ENCODE results near the gene GTF3C5. TPM values are rescaled to one million over a fixed set of nuclear protein-coding genes. Genes with fewer than 3 reads are reported as not detected.
A peak's percentile ranks its signal among the peaks of the same experiment; 100 is the strongest.

Gene GTF3C5, protein sequence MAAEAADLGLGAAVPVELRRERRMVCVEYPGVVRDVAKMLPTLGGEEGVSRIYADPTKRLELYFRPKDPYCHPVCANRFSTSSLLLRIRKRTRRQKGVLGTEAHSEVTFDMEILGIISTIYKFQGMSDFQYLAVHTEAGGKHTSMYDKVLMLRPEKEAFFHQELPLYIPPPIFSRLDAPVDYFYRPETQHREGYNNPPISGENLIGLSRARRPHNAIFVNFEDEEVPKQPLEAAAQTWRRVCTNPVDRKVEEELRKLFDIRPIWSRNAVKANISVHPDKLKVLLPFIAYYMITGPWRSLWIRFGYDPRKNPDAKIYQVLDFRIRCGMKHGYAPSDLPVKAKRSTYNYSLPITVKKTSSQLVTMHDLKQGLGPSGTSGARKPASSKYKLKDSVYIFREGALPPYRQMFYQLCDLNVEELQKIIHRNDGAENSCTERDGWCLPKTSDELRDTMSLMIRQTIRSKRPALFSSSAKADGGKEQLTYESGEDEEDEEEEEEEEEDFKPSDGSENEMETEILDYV
- 10 to 100 TPM; 32.6 to 54.2 (median 39.0) TPM for total RNA-seq

DNA sequence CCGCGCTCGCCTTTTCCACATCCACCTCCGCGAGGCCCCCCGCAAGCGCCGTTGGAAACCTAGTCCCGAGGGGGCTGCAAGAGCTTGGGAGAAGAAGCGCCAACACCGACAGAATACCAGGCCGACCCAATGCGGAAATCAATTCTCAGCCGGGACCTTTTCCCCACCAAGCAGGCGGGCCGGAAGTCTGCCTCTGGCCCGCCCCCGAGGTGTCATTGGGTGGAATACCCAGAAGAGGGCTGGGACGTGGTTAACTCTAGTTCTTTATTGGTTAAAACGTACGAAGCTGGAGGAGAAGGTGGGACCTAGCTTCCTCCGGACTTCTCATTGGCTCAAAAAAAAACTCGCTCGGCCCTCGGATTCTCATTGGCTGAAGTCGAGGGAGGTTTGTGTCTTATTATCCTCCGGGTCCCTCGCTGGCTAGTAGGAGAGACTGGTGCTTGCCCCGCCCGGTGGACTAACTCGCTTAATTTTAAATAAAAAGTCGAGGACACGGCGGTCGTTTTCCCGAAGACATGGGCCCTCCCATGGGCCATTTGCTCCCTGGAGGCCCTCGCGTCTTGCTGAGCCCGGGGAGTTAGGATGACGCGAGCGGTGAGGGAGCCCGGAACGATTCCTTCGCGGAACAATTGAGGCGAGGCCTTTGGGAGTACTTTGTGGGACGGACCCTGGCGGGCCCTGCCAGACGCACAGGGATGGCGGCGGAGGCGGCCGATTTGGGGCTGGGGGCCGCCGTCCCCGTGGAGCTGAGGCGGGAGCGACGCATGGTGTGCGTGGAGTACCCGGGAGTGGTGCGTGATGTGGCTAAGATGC, at the start of gene GTF3C5:
GTF3C5 (plus strand) TSS at position 681 of the 813 bp plus-strand sequence; CDS start at position 696, 15 bp downstream.
- TF ChIP-seq, protein P1, sequence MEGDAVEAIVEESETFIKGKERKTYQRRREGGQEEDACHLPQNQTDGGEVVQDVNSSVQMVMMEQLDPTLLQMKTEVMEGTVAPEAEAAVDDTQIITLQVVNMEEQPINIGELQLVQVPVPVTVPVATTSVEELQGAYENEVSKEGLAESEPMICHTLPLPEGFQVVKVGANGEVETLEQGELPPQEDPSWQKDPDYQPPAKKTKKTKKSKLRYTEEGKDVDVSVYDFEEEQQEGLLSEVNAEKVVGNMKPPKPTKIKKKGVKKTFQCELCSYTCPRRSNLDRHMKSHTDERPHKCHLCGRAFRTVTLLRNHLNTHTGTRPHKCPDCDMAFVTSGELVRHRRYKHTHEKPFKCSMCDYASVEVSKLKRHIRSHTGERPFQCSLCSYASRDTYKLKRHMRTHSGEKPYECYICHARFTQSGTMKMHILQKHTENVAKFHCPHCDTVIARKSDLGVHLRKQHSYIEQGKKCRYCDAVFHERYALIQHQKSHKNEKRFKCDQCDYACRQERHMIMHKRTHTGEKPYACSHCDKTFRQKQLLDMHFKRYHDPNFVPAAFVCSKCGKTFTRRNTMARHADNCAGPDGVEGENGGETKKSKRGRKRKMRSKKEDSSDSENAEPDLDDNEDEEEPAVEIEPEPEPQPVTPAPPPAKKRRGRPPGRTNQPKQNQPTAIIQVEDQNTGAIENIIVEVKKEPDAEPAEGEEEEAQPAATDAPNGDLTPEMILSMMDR (IDR thresholded peaks at IDR 0.05): no peak
- peak; percentile 99 for ATAC-seq (ENCODE audit: low FRiP score)
- DNase-seq (ENCODE audit: low spot score): peak; percentile 72

DNA sequence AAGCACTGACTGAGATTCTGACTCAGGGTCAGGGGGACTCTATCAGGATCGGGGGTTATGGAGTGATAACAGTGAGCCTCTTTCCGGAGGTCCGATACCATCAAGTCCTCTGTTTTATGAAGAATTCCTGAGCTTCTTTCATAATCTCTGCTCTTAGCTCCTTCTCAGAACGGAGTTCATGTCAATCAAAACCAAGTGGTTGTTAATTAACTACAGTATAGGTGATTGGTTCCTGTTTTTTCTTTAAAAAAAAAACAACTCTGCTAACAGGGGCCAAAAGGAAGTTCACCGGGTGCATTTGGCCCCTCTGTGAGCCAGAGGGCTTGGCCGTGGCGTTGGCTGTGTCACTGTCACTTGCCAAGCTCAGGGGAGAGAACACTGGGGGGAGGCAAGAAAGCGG, 48.3 kb upstream of the GTF3C5 start:
- no peak for DNase-seq (ENCODE audit: low spot score)
- no peak for ATAC-seq (ENCODE audit: low FRiP score)
- TF ChIP-seq, protein P1 (IDR thresholded peaks at IDR 0.05): no peak

DNA sequence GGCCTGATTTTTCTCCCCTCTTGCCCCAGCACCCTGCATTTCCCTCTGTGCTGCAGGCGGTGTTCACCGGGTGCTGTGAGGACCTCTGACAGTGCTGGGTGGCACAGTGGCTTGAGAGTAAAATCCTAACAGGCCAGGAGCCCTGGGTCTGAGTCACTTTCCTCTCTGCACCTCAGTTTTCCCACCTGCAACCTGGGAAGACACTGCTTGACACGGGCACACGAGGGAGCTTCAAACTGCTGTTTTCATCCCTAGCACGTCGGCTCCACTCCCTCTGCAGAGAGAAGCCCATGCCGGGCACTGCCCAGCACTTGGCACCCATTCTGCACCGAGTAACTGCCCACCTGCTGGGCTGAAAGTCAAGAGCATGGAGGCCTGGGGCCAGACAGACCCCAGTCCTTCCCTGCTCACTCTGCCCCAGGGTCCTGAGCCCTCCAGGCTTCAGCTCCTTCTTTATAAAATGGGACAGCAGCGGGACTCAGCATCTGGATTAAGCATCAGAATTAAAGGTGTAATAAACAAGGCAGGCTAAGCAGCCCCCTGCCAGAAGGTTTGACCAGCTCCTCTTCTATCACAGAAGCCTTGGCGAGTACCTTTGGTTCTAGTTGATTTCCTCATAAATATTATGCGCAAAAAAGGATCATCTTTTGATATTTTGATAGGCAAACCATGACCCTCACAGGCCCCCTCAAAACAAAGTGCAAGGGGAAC, 47.2 kb upstream of the GTF3C5 start:
- TF ChIP-seq, protein P1 (IDR thresholded peaks at IDR 0.05): no peak
- DNase-seq (ENCODE audit: low spot score) (no peak), ATAC-seq (ENCODE audit: low FRiP score) (no peak)

DNA sequence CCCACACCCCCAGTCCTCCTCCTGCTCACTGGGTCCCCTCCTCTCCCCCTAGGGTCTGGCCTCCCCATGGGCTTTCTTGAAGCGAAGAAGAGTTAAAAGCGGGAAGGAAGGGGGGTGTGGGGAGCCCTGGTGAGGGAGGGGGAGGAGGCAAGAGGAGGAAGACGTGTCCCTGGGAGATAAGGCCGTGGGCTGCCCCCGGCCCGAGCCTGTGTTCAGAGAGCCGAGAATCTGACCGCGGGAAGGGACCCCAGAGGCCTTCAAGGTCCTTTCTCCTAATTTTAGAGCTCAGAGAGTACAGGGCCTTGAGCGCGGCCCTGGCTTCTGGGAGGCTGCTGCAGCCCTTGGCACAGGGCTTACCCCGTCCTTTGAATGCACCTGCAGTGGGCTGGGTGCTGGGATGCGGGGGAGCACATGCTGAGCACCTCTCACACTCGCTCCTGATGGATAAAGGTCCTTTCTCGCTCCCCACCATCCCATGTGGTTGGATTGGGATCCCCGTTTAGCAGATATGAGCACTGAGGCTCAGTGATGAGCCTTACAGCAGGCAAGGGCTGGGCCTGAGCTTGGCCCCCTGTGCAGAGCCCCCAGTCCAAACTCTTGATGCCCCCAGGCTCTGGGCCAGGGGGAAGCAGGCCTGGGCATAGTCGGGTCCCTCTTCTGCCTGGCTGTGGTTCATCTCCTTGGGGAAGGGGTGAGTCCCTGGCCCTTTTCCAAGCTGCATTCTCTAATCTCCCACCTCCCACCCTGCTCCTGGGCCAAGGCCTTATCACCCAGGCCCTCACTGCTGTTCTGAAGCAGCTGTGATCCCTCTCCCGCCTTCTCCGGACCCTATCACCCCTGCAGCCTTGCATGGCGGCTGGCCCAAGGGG, 46.4 kb upstream of the GTF3C5 start:
- TF ChIP-seq, protein P1 (IDR thresholded peaks at IDR 0.05): no peak
- ATAC-seq (ENCODE audit: low FRiP score) (no peak), DNase-seq (ENCODE audit: low spot score) (no peak)

DNA sequence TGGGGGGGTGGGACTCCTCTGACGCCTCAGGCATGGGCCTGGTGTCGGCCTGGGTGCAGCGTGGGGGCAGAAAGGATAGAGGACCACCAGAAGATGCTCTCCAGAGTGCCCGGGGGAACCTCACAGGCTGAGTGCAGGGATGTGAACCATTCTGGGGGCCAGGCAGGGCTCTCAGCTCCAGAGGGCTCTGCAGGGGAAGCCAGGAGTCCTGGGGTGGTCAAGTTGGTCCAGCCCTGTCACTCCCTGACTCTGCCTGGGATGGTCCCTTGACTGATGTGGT, 45.8 kb upstream of the GTF3C5 start:
- TF ChIP-seq, protein P1 (IDR thresholded peaks at IDR 0.05): no peak
- no peak for DNase-seq (ENCODE audit: low spot score)
- no peak for ATAC-seq (ENCODE audit: low FRiP score)

DNA sequence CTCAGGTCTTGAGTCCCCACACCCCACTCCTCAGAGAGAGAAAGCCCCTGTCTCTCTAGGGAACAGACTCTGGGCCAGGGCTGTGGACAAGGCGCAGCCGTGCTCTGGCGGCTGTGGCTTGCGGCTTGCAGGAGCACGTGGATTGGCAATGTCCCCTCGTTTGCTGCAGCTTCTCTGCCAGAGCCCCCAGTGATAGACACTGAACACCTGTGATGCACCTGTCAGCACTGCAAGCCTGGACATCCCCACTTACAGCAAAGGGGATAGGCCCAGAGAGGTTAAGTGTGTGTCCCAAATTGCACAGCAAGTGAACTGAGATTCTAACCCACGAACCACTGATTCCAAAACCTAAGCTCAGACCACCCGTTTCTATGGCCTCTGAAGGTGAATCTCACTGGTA, 45.3 kb upstream of the GTF3C5 start:
- DNase-seq (ENCODE audit: low spot score) (no peak), ATAC-seq (ENCODE audit: low FRiP score) (no peak)

More for the DNA sequence above, 45.3 kb upstream of the GTF3C5 start:
- TF ChIP-seq, protein P1 (IDR thresholded peaks at IDR 0.05): no peak
